ENCODE results near the gene STRA6.
A peak's percentile ranks its signal among the peaks of the same experiment; 100 is the strongest.

Gene STRA6

DNA sequence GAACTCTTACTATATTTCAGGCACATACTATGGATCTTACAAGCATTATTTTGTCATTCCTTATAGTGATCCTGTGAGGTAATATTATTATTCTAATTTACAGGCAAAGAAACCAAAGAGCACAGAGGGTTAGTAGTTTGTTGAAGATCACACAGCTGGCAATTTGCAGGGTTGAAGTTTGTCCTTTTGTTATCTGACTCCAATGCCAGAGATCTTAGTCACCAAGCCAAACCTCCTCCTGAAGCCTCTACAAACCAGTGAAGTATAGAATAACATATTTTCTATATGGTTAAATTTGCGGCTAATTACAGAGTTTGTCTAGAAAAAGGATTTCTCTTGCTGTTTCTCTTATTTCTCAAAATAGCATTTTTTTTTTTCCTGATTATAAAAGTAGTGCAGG is 61.0 kb downstream of the STRA6 start:
- TF ChIP-seq, protein P1, sequence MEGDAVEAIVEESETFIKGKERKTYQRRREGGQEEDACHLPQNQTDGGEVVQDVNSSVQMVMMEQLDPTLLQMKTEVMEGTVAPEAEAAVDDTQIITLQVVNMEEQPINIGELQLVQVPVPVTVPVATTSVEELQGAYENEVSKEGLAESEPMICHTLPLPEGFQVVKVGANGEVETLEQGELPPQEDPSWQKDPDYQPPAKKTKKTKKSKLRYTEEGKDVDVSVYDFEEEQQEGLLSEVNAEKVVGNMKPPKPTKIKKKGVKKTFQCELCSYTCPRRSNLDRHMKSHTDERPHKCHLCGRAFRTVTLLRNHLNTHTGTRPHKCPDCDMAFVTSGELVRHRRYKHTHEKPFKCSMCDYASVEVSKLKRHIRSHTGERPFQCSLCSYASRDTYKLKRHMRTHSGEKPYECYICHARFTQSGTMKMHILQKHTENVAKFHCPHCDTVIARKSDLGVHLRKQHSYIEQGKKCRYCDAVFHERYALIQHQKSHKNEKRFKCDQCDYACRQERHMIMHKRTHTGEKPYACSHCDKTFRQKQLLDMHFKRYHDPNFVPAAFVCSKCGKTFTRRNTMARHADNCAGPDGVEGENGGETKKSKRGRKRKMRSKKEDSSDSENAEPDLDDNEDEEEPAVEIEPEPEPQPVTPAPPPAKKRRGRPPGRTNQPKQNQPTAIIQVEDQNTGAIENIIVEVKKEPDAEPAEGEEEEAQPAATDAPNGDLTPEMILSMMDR (IDR thresholded peaks at IDR 0.05; ENCODE audit: control insufficient read depth, insufficient read depth, low read depth, low read length, missing control alignments) = no peak
- H3K4me3 ChIP-seq (ENCODE audit: control insufficient read depth, low read depth, low read length) = no peak overlapping the region
- DNase-seq (ENCODE audit: low read depth) = no peak

DNA sequence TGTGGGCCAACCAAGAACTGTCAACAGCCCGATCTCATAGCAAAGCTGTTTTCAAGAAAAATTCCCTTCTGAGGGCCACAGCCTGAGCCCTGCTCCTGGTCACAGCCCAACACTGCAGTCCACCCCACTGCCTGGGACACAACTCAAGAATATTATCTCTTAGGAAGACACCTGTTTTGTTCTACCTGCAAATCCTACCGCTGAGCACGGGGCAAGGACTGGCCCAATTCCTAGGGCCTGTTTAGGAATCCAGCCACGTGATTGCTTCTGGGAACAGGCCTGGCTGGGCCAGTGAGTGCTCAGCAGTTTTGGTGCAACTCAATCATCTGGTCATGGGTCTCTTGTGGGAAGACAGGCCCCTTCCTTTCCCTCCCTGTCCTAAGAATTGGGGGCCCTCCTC is 63.9 kb downstream of the STRA6 start:
- H3K4me3 ChIP-seq (ENCODE audit: control insufficient read depth, low read depth, low read length) = no peak overlapping the region
- TF ChIP-seq, protein P1 (IDR thresholded peaks at IDR 0.05; ENCODE audit: control insufficient read depth, insufficient read depth, low read depth, low read length, missing control alignments) = no peak
- DNase-seq (ENCODE audit: low read depth) = no peak

DNA sequence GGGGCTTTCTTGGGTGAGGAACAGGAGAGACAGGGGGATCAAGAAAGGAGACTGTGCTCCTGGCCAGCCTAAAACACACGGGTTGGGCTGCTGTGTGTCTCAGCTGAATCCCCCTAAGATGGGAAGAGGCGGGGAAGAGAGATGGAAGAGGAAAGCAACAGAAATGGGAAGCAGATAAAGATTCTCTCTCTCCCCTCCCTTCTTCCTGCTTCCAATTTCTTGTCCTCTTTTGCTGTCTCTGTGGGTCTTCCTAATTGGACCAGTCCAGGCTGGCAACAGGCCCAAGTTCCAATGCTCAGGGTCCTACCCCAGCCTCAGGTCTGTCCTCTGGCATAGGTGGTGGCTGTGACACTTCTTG is 65.1 kb downstream of the STRA6 start:
- no peak overlapping the region for H3K4me3 ChIP-seq (ENCODE audit: control insufficient read depth, low read depth, low read length)
- no peak for DNase-seq (ENCODE audit: low read depth)
- TF ChIP-seq, protein P1 (IDR thresholded peaks at IDR 0.05; ENCODE audit: control insufficient read depth, insufficient read depth, low read depth, low read length, missing control alignments) = no peak

DNA sequence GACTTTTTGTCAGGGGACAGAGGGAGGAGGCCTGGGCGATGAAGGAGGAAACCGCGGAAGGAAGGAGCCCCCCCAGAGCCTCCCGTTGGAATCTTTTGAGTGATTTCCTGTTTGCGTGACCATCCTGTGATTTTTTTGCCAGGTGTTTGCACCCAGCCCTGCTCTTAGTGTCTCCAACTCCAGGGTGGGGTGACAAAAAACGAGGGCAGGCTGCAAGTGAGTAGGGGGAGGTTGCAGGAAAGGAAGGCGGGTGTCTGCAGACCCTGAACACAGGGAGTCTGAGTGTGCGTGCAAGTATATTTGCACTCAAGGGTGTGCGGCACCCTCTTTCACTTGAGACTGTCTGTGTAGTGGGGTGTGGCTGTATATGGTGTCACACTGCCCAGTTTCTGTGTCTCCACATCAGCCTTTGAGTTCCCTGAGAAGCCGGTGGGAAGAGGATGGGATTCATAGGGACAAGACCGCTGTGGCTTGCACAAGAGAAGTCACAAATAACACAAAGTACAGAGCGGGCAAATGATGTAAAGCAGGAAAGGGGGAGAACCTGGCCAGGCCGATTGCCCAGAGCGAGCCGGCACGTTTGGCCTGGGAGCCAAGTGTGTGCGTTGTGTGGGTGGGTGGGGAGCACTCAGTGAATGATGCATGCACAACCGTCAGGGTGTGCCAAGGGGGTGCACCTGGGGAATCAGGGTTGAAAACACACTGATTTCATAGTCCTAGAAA is 65.6 kb downstream of the STRA6 start:
- TF ChIP-seq, protein P1 (IDR thresholded peaks at IDR 0.05; ENCODE audit: control insufficient read depth, insufficient read depth, low read depth, low read length, missing control alignments) = no peak
- H3K4me3 ChIP-seq (ENCODE audit: control insufficient read depth, low read depth, low read length) = peak overlapping the region; percentile 58
- no peak for DNase-seq (ENCODE audit: low read depth)

DNA sequence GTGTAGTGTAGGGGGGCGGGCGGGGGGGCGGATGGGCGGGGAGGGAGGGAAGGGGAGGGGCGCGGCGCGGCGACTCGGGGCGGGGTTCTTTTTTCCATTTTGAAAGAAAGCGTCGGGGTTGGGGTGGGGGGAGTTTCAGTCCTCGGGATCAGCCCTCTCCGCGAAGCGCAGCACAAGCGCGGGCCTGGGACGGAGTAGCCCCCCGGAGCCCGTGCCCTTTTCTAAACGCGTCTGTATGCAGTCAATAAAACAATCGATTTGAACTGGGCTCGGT is 66.1 kb downstream of the STRA6 start:
- TF ChIP-seq, protein P1 (IDR thresholded peaks at IDR 0.05; ENCODE audit: control insufficient read depth, insufficient read depth, low read depth, low read length, missing control alignments) = no peak
- H3K4me3 ChIP-seq (ENCODE audit: control insufficient read depth, low read depth, low read length) = peak overlapping the region; percentile 58
- no peak for DNase-seq (ENCODE audit: low read depth)

DNA sequence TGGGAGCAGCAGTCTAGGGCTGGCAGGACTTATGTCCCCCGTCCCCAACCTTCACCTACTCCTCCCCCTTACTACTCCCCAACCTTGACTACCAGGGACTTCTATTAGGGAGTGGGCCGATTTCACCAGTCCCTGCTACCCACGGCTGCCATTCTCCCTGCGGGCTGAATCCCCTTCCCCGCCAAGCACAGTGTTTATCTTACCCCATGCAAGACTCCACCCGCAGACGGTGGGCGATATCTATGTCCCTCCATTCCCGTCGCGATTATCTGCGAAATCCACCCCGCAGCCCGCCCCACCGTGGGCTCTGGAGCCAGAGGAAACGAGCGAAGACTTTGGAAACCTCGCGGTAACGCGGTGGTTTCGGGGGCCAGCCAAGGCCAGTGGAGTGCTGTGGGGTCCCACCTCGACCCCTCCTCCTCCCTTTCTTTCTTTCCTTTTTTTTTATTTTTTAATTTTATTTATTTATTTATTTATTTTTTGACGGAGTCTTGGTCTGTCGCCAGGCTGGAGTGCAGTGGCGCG is 67.5 kb downstream of the STRA6 start:
- DNase-seq (ENCODE audit: low read depth) = no peak
- TF ChIP-seq, protein P1 (IDR thresholded peaks at IDR 0.05; ENCODE audit: control insufficient read depth, insufficient read depth, low read depth, low read length, missing control alignments) = no peak
- no peak overlapping the region for H3K4me3 ChIP-seq (ENCODE audit: control insufficient read depth, low read depth, low read length)
